Measurements from ENCODE around the gene BOC.

The BOC gene

DNA sequence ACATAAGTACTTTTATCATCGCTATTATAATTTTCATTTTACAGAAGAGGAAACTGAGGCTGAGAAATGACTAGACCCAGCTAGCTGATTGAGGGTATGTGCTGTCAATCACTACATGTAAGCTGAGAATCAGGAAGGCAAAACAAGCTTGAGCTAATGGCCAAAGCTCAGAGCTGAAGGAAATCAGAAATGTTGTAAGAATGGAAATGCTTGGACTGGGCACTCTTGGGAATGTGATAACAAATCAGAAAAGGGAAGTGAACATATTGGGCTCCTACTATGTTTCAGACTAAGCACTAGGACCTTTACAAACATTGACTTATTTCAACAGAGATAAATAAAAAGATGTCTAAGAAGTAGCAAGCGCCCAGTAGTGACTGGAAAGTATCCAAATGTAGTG lies 33.8 kb upstream of the BOC start:
- TF ChIP-seq, protein P1, sequence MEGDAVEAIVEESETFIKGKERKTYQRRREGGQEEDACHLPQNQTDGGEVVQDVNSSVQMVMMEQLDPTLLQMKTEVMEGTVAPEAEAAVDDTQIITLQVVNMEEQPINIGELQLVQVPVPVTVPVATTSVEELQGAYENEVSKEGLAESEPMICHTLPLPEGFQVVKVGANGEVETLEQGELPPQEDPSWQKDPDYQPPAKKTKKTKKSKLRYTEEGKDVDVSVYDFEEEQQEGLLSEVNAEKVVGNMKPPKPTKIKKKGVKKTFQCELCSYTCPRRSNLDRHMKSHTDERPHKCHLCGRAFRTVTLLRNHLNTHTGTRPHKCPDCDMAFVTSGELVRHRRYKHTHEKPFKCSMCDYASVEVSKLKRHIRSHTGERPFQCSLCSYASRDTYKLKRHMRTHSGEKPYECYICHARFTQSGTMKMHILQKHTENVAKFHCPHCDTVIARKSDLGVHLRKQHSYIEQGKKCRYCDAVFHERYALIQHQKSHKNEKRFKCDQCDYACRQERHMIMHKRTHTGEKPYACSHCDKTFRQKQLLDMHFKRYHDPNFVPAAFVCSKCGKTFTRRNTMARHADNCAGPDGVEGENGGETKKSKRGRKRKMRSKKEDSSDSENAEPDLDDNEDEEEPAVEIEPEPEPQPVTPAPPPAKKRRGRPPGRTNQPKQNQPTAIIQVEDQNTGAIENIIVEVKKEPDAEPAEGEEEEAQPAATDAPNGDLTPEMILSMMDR (conservative IDR thresholded peaks at IDR 0.05; ENCODE audit: low read depth, low read length), result no peak
- Histone ChIP-seq H3K4me3 (IDR thresholded peaks at IDR 0.05; ENCODE audit: insufficient read depth, low read depth, low read length) (no peak overlapping the region), H3K27ac (no peak overlapping the region), H3K27me3 (ENCODE audit: insufficient read depth, low read depth) (no peaks in the 10 kb centered on the region), H3K4me1 (ENCODE audit: low read depth, poor library complexity, severe bottlenecking) (no peaks in the 10 kb centered on the region), H3K36me3 (ENCODE audit: insufficient read depth) (no peaks in the 10 kb centered on the region), H4K20me1 (ENCODE audit: insufficient read depth) (no peaks in the 10 kb centered on the region), H3K4me2 (no peak overlapping the region), H2AFZ (ENCODE audit: low read depth) (no peak overlapping the region), H3K79me2 (ENCODE audit: insufficient read depth, low read depth) (no peaks in the 10 kb centered on the region), H3K9ac (no peak overlapping the region)

DNA sequence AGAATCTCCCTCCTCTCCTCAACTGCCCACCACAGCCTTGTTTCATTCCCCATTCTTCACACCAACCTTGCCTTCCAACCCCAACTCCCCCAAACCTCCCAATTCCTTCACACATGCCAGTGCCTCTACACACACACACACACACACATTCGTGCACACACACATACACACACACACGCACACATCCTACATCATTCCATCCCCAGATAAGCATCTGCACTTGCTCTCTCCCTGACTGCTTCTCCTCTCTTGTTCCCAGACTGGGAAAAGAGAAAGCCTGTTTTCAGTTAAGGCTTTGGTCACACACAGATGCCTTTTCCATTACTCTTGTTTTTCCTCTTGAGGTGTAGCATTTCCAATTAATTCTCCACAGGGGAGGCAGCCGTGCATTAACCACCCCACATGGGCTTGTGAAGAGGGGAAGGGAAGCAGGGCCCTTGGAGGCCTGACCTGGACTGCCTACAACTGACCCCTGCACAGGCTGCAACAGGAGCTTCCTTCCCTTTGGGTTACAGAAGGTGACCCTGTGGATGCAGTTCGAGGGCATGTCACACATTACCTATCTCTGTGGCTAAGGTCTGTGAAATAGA lies 32.0 kb upstream of the BOC start:
- TF ChIP-seq, protein P1 (conservative IDR thresholded peaks at IDR 0.05; ENCODE audit: low read depth, low read length), result no peak
- Histone ChIP-seq H3K4me2 (no peak overlapping the region), H2AFZ (ENCODE audit: low read depth) (no peak overlapping the region), H3K9ac (no peak overlapping the region), H3K27ac (no peak overlapping the region), H3K4me3 (IDR thresholded peaks at IDR 0.05; ENCODE audit: insufficient read depth, low read depth, low read length) (no peak overlapping the region), H3K36me3 (ENCODE audit: insufficient read depth) (no peaks in the 10 kb centered on the region), H4K20me1 (ENCODE audit: insufficient read depth) (no peaks in the 10 kb centered on the region), H3K27me3 (ENCODE audit: insufficient read depth, low read depth) (no peaks in the 10 kb centered on the region), H3K4me1 (ENCODE audit: low read depth, poor library complexity, severe bottlenecking) (no peaks in the 10 kb centered on the region), H3K79me2 (ENCODE audit: insufficient read depth, low read depth) (no peaks in the 10 kb centered on the region)

DNA sequence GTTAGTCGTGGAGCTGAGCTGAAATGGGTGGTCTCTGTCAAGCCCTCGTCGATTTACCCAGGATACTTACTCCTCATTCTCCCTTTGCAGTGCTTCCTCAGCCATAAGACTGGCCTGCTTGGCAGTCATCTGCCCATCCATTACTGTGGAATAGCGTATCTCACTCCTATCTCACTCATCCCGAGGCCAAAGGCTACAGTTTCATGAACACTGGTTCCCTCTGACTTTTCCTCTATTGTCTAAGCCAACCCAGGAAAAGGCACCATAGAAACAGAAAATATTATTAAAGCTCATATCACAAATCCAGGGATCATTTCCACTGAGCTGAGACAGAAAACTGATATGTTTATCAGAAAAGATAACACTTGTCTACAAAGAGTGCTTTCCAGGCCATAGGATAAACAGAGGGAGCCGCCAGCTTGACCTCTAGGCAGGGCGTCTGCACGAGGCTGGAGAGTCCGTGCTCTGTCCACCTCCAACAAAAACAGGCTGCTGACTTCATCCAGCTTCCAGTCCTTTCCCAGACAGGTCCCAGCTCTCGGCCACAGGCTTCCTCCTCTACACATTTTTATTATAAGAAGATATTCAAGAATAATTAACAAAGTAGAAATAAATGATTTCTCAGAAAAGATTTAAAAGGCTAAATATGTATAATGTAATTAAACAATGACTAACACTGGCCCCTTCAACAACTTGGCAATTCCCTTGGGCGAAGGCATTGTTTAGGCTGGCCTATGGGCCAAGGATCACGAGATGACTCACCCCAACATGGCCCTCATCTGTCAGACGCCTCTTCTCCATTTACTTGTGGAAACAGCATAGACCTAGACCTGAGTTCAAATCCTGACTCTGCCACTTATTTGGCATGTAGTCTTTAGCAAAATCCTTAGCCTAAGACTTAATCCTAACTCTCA lies 27.4 kb upstream of the BOC start:
- H3K79me2 ChIP-seq (ENCODE audit: insufficient read depth, low read depth), result no peaks in the 10 kb centered on the region
- TF ChIP-seq, protein P1 (conservative IDR thresholded peaks at IDR 0.05; ENCODE audit: low read depth, low read length), result no peak
- no peaks in the 10 kb centered on the region for H4K20me1 ChIP-seq (ENCODE audit: insufficient read depth)
- no peak overlapping the region for H3K9ac ChIP-seq
- no peak overlapping the region for H3K4me3 ChIP-seq (IDR thresholded peaks at IDR 0.05; ENCODE audit: insufficient read depth, low read depth, low read length)
- no peaks in the 10 kb centered on the region for H3K27me3 ChIP-seq (ENCODE audit: insufficient read depth, low read depth)
- no peaks in the 10 kb centered on the region for H3K4me1 ChIP-seq (ENCODE audit: low read depth, poor library complexity, severe bottlenecking)
- H2AFZ ChIP-seq (ENCODE audit: low read depth), result no peak overlapping the region
- H3K27ac ChIP-seq, result no peak overlapping the region
- no peaks in the 10 kb centered on the region for H3K36me3 ChIP-seq (ENCODE audit: insufficient read depth)
- H3K4me2 ChIP-seq, result no peak overlapping the region

- H3K27ac ChIP-seq, result no peak overlapping the region
- no peaks in the 10 kb centered on the region for H3K4me1 ChIP-seq (ENCODE audit: low read depth, poor library complexity, severe bottlenecking)
Measured at GRCh38 chr3:113185194-113185835, 26.0 kb upstream of the BOC start.

More at GRCh38 chr3:113185194-113185835, 26.0 kb upstream of the BOC start:
- Histone ChIP-seq H3K4me2 (no peak overlapping the region), H3K79me2 (ENCODE audit: insufficient read depth, low read depth) (no peaks in the 10 kb centered on the region), H4K20me1 (ENCODE audit: insufficient read depth) (no peaks in the 10 kb centered on the region), H2AFZ (ENCODE audit: low read depth) (no peak overlapping the region), H3K4me3 (IDR thresholded peaks at IDR 0.05; ENCODE audit: insufficient read depth, low read depth, low read length) (no peak overlapping the region), H3K9ac (no peak overlapping the region), H3K27me3 (ENCODE audit: insufficient read depth, low read depth) (no peaks in the 10 kb centered on the region), H3K36me3 (ENCODE audit: insufficient read depth) (no peaks in the 10 kb centered on the region)
- TF ChIP-seq, protein P1 (conservative IDR thresholded peaks at IDR 0.05; ENCODE audit: low read depth, low read length), result no peak

Measured in KMS-11 (cell line).